Activated T-cell treated with anti-CD3 and anti-CD28 coated beads for 4 hours (primary cell): Measurements from ENCODE around the gene CXCL11.
"Not testable (repeated sequence)": the region's sequence is repeated elsewhere in the genome, so short reads cannot be mapped to it uniquely, and the experiment has no call there.

Experiments
- DNase-seq: peaks from one replicate; pipeline ENCODE4 v3.0.0-alpha.2; 2020

The CXCL11 gene

DNA sequence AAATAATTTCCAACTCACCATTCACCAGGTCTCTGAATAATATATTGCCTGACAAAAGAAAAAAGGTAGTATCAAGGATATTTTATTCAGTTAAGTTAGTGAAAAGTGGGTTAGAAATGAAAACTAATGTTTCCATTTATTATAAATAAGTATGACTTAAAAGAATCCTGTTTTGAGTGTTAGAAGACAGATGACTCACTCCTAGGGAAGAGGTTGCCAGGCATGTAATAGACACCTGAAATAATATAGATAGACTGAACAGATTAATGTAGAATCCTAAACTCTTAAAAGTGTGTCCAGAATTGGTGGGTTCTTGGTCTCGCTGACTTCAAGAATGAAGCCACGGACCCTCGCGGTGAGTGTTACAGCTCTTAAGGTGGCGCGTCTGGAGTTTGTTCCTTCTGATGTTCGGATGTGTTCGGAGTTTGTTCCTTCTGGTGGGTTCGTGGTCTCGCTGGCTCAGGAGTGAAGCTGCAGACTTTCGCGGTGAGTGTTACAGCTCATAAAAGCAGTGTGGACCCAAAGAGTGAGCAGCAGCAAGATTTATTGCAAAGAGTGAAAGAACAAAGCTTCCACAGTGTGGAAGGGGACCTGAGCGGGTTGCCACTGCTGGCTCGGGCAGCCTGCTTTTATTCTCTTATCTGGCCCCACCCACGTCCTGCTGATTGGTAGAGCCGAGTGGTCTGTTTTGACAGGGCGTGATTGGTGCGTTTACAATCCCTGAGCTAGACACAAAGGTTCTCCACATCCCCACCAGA is 6.5 kb upstream of the CXCL11 start:
- DNase-seq = not testable (repeated sequence)

DNA sequence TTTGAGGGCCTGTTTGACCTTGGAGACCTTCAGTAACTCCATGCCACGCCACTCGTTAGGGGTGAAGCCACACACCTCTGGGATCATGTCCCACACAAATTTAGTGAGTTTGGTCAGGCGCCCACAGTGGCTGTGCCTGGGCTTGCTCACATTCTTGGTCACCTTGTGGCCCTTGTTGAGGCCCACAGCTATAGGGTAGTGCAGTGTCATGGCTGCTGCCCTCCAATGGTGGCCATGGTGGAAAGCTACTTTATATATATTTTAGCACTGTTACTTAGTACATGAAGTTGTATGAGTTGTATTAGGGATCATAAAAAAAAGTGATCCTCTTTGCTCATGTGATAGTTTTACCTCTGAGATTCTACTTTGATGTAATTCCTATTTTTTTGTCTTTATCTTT is 985 bp upstream of the CXCL11 start:
- no peak for DNase-seq

DNA sequence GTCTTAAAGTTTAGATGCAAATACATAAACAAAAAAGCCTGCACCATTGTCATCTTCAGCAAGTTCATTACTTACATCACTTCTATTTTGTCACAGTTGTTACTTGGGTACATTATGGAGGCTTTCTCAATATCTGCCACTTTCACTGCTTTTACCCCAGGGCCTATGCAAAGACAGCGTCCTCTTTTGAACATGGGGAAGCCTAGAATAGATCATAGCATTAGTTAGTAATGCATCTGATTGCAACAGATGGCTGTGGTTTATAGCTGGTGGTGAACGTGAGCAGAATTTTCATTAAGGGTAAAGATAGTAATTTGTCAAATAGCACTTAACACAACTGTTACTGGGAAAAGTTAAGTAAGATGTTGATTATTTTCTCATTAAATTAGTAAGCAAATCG is 729 bp downstream of the CXCL11 start:
- DNase-seq = no peak

DNA sequence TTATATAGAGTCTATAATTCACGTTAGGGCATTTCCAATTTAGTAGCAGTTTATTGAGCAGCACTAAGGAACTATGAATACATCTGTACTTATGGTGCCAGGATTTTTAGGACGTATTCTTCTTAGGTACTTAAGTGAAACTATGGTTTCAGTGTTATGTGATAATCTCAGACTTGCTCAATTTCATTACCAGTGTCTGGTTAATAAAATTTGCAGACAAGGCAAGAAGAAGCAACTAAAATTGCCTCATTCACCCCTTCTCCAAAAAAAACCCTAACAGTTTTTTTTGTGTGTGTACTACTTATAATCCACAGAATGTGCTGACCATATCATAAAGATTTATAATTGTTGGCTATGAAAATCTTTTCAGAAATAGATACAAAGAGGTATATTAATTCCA is 6.6 kb downstream of the CXCL11 start:
- no peak for DNase-seq

DNA sequence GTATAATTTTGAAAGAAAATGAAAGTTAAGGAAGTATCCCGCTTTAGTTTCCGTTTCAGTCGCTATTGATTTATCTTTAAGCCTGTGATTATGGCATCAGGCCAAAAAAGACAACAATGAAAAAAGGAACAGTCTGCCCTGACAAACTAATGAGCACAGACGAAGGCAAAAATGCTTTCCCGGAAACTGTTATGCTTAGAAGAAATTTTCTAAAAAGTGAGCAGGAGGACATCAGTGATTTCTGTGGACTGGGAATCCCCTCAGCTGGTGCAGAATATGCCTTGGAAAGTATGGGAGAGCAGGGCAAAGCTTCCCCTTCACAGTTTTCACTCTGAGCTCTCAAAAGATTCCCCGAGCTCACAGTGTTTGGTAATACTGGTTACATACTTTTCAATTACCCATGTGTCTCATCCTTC is 7.5 kb downstream of the CXCL11 start:
- no peak for DNase-seq

DNA sequence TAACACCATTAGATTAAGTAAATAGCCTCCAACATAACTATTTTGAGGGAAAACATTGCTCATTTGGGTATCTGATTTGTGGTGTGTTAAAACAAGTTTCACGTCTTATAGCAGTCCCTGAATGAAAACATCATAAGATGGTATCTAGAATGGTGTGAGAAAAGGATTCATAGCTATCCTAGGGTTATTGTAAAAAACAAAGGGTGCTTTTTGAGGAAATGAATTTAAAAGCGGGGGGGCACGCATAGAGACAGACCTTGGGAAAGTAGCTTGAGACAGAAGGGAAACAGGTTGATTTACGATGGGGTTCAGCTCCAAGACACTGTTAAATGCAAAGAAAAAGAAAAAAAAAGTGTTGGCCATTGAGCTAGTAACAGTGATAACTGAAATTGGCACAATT is 11.8 kb downstream of the CXCL11 start:
- DNase-seq = no peak

DNA sequence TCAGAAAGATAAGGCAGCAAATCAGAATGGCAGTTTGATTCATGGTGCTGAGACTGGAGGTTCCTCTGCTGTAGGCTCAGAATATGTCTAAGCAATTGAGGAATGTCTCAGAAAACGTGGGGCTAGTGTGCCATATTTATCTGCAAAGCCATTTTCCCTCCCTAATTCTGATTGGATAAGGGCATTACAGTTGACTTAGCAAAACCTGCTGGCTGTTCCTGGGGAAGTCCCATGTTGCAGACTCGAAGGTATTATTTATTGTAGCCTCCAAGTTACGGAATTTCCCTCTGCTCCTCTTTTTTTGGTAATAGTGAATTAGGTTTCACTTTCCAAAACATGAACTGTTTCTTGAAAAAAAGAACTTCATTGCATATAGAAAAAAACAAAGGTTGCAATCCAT is 12.5 kb downstream of the CXCL11 start, which contains the start of gene CXCL10:
CXCL10 (minus strand) TSS at position 109 of the 400 bp plus-strand sequence; CDS start at position 43, 66 bp downstream.
- no peak for DNase-seq

DNA sequence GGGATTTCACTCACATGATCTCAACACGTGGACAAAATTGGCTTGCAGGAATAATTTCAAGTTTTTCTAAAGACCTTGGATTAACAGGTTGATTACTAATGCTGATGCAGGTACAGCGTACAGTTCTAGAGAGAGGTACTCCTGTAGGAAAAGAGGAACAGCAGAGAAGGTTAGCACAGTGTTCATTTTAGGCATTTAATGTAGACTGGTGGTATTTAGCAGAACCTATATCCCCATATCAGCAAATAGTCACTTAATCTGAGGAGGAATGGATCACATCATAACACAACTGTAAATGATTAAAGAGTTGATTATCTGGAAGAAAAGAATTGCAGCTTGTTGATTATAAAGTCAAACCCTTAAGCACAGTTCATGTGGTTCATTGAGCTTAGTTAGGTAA is 13.2 kb downstream of the CXCL11 start:
- DNase-seq = no peak

DNA sequence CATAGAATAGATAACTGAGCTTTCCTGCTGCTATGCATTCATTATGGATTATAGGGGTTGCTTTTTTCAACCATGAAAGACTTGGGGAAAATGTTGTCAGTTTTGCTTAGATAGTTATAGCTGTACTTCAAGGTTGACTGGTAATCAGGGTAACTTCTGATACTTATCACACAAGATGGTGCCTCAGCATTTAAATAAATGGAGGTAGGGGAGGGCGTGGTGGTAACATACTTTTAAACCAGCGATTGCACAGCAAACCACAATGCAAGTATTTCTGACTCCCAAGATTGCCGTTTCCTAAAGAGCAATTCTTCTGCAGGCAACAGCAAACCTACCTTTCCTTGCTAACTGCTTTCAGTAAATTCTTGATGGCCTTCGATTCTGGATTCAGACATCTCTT is 13.8 kb downstream of the CXCL11 start:
- no peak for DNase-seq

DNA sequence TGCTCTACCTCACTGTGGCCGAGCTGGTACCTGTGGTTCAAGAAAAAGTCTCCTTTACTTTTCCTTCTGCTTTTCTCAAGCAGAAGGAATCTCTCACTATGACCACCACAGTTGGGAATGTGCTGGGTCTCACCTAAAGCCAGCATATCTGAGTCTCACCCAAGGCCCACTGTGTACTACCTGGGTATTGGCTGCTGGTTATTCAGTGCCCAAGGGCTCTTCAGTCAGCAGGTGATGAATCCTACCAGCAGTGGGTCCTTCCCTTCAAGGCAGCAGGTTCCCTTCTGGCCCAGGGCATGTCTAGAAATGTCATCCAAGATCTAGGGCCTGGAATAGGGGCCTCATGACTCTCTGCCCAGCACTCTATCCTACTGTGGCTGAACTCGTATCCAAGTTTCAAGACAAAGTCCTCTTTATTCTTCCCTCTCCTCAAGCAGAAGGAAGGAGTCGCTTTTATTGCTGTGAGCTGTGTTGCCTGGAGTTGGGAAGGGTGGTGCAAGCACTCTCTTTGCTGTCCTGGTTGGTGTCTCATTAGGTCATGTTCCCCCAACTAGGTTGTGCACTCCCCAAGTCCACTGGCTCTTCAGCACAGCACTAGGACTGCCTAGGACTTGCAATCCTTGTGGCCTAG is 18.7 kb downstream of the CXCL11 start:
- no peak for DNase-seq

DNA sequence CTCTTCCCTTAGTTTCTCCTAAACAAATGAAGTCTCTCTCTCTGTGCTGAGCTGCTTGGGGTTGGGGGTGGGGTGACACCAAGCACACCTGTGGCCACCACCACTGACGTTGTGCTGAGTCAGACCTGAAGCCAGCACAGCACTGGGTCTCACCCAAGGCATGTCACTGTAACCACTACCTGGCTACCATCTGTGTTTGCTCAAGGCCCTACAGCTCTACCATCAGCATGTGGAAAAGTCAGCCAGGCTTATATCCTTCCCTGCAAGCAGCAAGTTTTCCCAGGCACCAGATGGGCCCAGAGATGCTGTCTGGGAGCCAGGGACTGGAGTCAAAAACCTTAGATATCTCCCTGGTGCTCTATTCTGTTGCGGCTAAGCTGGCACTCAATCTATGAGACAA is 19.5 kb downstream of the CXCL11 start:
- no peak for DNase-seq

DNA sequence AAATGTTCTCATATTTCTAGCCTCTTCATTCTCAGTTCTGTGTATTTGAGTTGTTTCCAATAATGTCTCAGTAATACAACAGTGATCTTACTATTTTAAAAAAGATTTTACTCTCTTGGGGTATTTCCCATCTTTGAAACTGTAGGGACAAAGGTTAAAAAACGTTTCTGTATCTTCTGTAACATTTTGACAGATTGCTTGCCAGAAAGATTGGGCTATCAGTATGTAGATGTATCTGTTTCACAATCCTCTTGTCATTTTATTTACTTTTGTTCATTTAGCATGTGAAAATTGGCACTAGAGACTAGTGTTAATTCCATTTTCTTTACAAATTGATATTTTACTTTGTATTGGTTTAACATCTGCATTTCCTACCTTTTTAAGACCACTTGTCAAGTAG is 22.3 kb downstream of the CXCL11 start:
- DNase-seq = no peak

DNA sequence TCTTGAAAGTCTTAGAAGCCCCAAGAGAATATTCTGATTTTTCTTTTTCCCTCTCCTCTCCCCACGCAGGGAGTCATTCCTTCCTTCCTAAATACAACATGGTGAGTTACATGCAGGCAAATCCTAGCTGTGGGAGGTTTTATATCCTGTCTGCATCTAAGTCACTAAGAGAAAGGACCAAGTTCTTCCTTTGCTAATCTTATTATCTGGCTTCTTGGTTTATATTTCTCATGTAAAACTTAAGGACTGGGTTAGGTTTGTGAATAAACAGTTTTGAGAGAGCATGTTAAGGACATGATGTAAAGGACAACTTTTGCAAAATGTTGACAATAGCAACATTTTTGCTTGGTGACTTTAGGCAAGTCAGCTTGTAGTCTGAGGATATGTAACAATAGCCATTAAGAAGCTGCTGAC is 23.5 kb downstream of the CXCL11 start:
- DNase-seq = no peak

DNA sequence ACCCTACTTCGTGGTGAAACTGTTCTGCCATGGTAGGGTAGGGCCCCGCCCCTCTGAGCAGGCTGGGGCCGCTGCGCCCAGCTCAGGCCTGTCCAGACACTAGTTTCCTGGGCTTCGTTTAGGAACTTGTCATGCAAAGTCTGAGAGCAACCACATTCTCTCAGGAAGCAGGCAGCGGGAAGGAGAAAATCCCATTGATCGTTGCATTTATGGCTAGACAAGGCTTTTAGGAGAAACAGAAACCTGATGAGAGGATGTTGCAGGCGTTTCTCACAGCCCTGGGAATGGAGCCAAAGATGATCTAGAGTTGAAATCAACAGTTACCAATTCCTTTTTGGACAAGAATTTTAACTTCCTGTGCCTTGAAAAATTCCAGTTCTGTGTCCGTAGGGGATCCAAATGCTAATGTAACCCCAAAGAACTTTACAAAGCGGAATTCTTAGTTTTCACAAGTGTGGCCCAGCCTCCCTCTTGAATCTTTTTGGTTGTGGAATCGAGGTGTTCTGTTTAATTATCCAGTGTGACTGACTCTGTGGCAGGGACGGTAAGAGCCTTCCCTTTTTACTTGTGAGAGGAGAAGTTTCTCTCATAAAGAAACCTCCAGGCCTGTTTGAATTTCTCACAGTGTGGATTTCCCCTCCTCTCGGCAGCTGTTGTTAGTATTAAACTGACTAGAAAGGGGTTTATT is 24.0 kb downstream of the CXCL11 start:
- no peak for DNase-seq

DNA sequence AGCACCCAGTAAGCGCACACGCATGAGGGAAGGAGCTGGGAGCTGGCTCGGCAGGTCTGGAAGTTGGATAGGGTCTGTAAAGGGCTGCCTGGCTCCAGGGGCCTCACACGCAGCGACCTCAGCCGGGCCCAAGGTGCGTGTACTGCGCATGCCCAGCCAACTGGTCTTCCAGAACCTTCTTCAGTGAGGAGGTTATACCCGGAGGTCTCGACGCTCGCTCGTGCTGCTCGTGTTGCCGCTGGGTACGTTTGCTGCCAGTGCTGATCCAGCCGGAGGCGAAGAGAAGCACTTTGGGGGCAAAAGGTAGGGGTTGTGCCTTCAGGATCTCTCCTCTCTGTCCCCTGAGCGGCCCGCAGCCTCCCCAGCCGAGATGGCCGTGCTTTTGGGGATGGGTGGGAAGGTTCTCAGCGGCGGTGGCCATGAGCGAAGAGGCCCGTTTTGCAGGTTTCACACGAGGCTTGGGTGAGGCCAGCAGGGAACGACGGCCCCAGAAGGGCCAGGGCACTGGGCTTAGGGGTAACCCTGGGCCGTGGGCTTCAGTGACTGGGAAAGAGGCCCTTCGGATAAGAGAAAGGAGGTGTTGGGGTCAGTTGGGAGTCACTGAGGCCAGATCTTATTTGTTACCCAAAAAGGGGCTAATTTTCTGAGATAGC is 24.7 kb downstream of the CXCL11 start:
- no peak for DNase-seq

DNA sequence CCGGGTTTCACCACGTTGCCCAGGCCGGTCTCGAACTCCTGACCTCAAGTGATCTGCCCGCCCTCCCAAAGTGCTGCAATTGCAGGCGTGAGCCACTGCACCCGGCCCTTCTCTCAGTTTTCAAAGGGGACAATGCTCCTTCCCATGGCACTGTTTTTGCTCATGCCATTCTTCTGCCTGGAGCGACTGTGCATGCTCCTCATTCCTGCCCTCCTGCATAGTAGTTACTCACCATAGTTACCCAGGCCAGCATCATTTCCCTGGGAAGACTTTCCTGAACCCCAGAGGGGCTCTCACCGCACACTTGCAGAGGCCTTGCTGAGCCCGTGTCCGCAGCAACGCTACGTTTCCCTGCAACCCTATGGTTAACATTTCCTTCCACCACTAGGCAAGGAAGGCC is 25.3 kb downstream of the CXCL11 start:
- DNase-seq = no peak

DNA sequence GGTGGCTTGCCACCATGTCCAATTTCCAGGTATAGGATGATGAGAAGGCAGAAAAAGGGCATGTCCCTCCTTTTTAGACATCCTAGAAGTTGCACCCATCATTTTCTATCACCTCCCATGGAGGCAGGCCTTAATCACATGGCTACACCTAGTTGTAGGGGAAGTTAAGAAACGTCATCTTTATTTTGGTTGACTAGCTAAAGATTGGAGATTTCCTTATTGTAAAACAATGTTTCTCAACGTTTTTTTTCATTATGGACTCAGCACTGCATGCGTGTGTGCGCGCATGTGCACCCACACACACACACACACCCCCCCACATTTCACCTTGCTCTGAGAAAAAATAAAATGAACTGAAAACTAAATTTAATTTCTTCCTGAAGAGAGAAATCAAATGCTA is 26.6 kb downstream of the CXCL11 start:
- DNase-seq = no peak

DNA sequence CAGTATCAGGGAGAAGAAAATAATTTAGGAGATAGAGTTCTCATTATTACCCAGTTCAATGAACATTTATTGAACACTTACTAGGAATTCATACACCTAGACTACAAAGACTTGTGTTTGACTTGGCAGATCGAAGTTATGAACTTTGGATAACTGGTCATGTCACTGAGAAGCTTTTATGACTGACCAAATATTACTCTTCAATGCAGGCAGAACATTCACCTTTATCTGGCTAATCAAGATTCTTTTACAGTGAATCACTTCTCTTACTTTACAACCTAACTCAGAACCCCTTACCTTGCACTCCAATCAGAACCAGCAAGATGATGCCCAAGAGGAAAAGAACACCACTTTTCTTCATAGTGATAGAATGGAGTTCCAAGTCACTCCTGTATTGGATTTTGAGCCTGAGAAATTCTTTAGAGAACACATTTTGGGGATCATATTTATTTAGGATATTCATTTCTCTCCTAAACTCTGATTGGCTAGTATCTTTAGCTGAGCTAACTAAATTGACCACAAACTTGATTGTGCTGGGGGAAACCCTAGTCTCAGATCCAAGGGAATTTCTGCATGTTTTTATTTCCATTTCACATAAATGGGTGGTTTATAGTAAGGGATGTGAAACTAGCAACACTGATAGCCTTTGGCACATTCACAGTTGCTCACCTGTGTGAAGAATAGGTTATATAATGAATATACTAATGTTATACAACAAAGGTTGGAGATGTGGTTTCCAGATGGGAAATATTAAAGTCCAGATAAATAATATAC is 28.6 kb downstream of the CXCL11 start, which contains the start of gene CXCL9:
CXCL9 (minus strand) TSS at position 421 of the 774 bp plus-strand sequence; CDS start at position 361, 60 bp downstream.
- no peak for DNase-seq

DNA sequence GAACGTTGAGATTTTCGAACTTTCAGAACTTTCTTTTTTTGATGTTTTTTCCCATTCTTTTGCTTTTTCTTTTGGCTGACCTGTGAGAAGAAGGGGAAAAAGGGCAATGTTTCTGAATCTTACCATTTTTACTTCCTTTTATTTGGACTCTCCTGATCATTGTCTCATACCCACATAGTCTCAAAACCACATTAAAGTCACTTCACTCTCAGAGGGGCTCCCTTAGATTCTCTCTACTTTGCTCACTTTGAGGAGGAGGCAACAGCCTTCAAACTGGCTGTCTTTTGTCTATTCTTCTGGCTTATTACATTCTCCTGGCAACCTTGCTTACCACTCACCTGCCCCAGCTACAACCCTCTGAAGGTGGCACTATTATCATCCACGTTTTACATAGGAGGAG is 32.2 kb downstream of the CXCL11 start:
- no peak for DNase-seq

DNA sequence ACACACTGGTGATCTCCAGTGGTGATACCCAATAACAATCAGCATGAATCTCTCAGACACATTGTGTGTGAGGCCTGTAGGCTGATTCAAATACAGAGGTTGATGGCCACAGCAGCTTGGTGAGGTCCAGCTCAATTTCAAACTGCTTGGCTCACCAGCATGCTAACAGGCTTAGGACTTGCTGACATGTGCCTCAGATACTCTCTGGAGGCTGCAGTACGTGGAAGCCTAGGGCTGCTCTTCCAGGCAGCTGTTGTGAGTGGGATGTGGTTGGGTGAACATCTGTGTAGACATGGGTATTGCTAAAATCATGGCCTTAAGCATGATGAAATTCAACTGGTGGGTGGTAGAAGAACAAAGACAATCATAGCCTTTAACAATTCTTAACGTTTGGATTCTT is 32.8 kb downstream of the CXCL11 start:
- DNase-seq = no peak

DNA sequence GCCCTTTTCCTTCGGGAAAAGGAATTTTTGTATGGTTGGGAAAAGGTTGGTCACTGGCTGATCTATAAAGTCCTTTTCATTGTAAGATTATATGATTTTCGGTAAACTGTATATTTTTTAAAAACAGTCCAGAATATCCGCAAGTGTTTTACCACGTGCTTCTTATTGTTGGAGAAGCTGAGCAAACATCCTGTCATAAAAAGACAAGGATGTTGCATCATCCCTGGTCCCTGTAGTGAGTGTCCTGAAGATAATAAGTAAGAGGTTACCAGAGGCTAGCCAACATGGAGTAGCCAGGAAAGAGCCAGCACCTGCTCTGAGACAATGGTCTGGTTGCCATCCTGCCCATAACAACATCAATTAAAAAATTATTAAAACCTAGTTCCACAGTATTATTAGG is 33.7 kb downstream of the CXCL11 start:
- DNase-seq = no peak

DNA sequence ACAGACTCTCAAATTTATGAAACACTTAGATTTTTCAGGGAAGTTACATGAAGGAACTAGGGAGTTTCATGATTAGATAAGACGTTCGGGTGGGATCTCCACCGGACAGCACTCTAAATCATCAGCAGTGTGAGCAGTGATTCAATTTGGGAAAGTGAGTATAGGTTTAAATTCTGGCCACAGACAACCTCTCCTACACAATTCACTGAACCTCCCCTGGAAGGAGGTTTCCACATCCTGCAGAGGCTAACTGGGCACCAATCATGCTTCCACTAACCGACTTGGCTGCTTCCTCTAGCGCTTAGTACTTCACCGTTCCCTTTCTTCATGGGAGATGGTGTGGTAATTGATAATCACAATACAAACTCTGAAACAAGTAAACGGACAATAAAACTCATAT is 34.2 kb downstream of the CXCL11 start:
- no peak for DNase-seq

DNA sequence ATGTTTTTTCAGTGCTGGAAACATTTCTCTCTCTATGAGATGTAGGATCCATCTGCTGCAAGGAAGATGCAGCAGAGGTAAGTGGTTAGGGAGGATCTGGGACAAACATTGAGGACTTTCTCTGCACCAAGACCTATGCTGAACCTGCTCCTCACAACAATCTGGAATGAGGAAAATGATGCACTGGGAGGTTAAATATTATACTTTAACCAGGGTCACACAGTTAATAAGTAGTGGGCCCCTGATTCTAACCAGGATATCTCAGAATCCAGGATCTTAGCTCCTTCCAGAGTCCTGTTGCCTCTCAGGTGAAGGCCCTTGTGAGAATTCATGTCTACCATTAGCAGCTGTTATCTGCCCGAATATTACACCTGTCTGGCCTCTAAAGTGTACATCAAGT is 35.6 kb downstream of the CXCL11 start:
- no peak for DNase-seq
